Stimulated activated CD4-positive, alpha-beta T cell treated with anti-CD3 and anti-CD28 coated beads, Interleukin-2, amount 100 ng/mL, for 24 hours (primary cell): ENCODE data around the gene STRA8.

Source experiments
- DNase-seq, 2 donors: peaks; one replicate each; pipeline ENCODE4 v3.0.0-alpha.2; 2020

STRA8 gene

GRCh38 chr7:135239263-135239662 is 5.6 kb downstream of the STRA8 start:
- no peak for DNase-seq

- no peak for DNase-seq
These were observed 6.8 kb downstream of the STRA8 start for GRCh38 chr7:135240441-135240840.

DNA sequence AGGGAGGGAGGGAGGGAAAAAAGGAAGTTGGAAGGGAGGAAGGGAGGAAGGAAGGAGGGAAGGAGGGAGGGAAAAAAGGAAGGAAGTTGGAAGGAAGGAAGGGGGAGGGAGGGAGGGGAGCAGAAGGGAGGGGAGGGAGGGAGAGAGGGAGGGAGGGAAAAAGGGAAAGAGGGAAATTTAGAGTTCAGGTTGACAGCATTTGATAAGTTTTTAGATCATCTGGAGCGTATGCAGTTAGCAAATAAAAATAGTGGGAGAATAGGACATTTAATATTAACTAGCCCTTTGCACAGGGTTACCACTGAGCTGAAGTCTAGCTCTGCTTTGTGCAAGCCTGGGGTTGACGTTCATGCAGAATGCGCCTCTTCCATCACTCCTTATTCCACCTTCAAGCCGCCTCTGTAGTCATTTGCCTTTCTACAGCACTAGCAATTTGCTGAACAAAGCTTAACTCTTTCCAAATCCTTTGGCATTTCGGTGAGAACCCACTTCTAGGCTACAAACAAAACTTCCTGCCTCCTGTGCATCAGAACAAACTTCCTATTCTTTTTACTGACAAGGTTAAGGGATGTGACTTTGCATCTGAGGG is 8.6 kb downstream of the STRA8 start:
- no peak for DNase-seq

- DNase-seq, result no peak
These were observed 11.9 kb downstream of the STRA8 start for GRCh38 chr7:135245226-135246190.

DNA sequence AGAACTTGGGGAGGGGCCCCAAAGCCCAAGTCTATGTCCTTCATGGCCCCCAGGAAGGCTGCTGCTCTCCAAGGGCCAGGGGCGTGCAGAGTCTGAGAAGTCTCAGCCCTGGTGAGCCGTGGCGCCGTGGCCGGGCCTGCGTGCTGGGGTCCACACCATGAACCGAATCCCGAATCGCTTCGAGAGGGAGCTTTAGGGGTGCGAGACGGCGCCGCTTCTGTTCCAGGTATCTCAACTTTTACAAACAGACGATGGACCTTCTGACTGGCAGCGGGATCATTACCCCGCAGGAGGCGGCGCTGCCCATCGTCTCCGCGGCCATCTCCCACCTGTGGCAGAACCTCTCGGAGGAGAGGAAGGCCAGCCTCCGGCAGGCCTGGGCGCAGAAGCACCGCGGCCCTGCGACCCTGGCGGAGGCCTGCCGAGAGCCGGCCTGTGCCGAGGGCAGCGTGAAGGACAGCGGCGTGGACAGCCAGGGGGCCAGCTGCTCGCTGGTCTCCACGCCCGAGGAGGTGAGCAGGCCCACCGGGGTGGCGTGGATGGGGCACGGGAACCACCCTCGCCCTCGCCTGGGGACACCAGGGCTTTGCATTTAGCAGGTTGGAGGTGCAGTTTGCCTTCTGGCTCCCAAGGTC is 12.7 kb downstream of the STRA8 start:
- DNase-seq, result no peak

DNA sequence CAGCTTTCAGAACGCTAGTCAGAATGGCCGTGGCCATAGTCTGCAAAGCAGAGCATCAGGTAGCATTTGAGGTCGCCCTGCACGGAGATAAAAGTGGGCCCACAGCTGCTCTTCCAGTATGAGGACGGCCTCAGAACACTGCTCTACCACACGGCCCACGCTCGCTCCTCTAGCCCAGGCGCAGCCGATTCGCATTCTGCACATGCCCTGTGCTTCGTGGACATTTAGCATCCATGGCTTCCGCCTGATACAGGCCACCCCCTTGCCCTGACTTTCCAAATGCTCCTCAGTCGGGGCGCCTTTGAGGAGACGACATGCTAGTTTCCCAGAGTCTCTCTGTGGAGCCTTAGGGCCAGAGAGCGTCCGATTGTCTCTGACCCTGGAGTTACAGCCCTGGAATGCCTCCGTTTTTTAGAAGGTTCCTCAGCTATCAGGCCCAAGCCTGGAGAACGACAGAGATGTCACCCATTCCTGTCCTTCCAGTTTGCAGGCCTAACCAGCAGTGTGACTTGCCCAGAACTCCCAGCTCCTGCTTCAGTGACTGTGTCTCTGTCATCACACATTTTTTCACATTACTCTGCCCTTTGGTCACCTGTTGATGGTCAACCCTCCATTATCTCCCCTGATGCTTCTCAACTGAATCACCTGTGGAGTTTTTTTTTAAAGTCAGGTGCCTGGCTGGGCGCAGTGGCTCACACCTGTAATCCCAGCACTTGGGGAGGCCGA is 14.3 kb downstream of the STRA8 start:
- DNase-seq, result no peak

- no peak for DNase-seq
These were observed 14.9 kb downstream of the STRA8 start for GRCh38 chr7:135248546-135248945.

GRCh38 chr7:135251496-135252391 is 18.1 kb downstream of the STRA8 start:
- DNase-seq, result peak in 1 of 2 donors; percentile 16

- no peak for DNase-seq
These were observed 20.5 kb downstream of the STRA8 start for GRCh38 chr7:135253851-135254771.

DNA sequence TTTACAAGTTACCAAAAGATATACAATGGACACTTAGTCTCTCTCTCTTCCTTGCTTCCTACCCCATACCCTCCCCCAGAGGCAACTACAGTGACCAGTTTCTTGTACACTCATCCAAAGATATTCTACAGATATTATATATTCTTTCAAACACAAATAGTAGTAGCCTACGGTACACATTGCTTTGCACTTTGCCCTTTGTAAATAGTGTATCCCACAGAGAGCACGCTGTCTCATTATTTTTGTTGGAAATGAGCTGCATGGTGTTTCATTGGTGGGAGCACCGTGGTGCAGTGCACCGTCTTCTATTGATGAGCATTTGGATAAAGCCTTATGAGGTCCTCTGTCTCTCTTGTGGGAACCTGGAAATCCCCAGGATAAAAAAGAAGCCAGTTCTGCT is 24.2 kb downstream of the STRA8 start:
- DNase-seq, result no peak

- DNase-seq, result no peak
These were observed 24.9 kb downstream of the STRA8 start for GRCh38 chr7:135258585-135258984.

DNA sequence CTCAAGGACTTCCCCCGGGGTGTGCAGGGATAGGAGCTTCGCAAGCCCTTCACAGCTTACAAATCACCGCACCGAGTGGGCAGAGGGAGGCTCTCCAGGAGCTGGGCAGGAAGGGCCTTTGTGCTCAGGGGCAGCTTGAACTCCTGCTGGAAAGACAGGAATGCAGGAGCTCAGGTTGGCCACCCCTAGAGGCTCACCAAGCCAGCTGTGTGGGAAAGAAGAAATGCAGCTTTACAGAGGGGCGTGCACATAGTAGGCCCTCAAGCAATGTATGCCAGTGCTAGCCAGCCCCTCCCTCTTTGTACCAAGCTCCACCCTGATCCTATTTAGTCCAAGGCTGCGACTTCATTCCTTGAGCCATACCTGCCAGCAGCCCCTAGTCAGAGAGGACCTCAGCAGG is 26.1 kb downstream of the STRA8 start:
- no peak for DNase-seq

GRCh38 chr7:135260470-135260869 is 26.8 kb downstream of the STRA8 start:
- no peak for DNase-seq

DNA sequence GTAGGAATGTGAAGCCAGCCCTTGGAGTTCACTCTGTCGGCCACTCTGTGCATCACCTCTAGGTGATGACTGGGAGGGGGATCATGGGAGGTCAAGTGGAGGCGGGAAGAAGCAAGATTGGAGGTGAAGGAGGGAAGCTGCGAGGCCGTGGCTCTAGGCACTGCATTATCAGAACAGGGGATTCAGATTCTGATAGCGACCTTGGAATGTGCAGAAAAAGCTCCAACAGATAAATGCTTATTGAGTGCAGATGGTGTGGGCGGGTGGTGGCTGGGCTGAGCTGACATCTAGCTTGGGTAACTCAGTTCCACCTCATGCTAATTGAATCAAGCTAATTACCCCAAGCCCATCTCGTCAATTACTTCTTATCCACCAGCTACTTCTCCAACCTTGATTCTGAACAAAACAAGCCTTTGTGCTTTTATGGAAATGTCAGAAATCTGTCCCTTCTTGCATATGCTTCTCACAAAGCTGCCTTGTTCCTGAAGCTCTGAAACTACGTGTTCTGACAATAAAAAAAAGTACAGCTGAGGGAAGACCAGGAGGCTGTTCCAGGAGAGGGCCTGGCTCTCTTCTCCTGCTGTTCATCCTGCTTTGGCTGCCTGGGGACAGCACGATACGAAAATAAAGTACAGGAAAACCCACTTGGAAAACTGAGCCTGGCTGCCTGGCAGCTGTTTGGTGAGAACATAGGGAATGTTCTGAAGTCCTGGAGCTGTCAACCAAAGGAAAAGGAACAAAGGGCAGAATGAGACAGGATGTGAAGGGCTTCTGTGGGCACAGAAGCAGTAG is 27.5 kb downstream of the STRA8 start:
- DNase-seq, result no peak

- DNase-seq, result no peak
These were observed 29.1 kb downstream of the STRA8 start for GRCh38 chr7:135262623-135263320.

- DNase-seq, result no peak
These were observed 29.8 kb downstream of the STRA8 start for GRCh38 chr7:135263321-135263970.

- no peak for DNase-seq
These were observed 32.0 kb downstream of the STRA8 start for GRCh38 chr7:135265637-135266036.

DNA sequence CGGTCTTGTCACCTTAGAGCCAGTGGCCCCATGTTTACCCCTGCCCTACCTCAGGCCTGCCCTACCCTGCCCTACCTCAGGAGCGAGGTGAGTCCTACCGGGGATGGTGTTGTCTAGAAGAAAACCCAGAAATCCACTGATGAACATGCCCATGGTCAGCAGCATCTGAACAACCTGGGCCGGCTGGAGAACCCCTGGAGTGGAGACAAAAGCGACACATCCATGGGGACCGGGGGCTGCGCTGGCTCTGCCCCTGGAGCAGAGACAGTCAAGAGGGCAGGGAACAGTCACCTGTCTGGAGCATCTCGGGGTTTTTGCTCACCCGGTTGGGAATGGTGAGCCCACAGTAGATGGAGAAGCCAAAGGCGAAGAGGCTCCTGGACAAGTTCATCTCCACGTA is 36.3 kb downstream of the STRA8 start:
- DNase-seq, result no peak
